Activated T-helper 2 cell treated with anti-CD3 and anti-CD28 coated beads, Interferon-gamma antibody, Interleukin-2, Interleukin-4, amounts not matched to agents 10 μg/mL and 5 μg/mL and 100 μg/mL, durations not matched to agents 14 hours and 24 hours and 36 hours (primary cell): ENCODE results near the gene FGFR1OP2. TPM values are rescaled to one million over a fixed set of nuclear protein-coding genes. Genes with fewer than 3 reads are reported as not detected.
A peak's percentile ranks its signal among the peaks of the same experiment; 100 is the strongest.

Experiments
- DNase-seq: peaks from one replicate; pipeline ENCODE4 v3.0.0; 2021; ENCODE audit warnings: low spot score
- H3K27ac Mint-ChIP-seq: one replicate; pipeline ENCODE4 v1.8.0; 2021; ENCODE audit warnings: mixed read lengths
- H3K27me3 Mint-ChIP-seq: one replicate; pipeline ENCODE4 v1.8.0; 2021; ENCODE audit warnings: low read depth, mixed read lengths
- H3K36me3 Mint-ChIP-seq: one replicate; pipeline ENCODE4 v1.8.0; 2021; ENCODE audit warnings: low read depth, mixed read lengths
- H3K4me1 Mint-ChIP-seq: one replicate; pipeline ENCODE4 v1.8.0; 2021; ENCODE audit warnings: low read depth, mixed read lengths
- H3K4me3 Mint-ChIP-seq: one replicate; pipeline ENCODE4 v1.8.0; 2021; ENCODE audit warnings: low read depth, mild to moderate bottlenecking, moderate library complexity, mixed read lengths
- H3K9me3 Mint-ChIP-seq: one replicate; pipeline ENCODE4 v1.8.0; 2021; ENCODE audit warnings: mixed read lengths
- intact Hi-C: fragments of 100-400 bp; cut with micrococcal nuclease; formaldehyde crosslinking; loops from one replicate; pipeline ENCODE4 v1.15.1; 2023
- total RNA-seq: library from RNA; stranded (reverse); gene quantifications from 2 replicates; pipeline ENCODE4 v1.2.3, GENCODE V29; 2022

FGFR1OP2 gene
- total RNA-seq, 1 donor from 2014 or later, result 49.0 TPM

DNA sequence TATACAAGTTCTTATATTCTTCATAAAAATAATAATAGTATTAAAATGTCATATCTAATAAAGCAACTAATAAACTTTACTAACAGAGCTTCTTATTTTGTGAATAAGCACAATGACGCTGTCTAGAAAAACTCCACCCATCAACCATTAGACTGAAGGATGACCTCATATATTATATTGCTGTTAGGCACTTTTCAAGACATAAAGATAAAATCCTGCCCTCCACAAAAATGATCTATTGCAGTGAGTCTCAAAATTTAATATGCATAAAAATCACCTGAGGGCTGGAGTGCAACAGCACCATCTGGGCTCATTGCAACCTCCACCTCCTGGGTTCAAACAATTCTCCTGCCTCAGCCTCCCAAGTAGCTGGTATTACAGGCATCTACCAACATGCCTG lies 55.8 kb downstream of the FGFR1OP2 start:
- Mint-ChIP-seq H3K9me3 (no peaks in the 10 kb centered on the region), H3K36me3 (peaks cover 55% of the 10 kb centered on the region), H3K4me3 (no peak overlapping the region), H3K27ac (no peak overlapping the region), H3K27me3 (no peaks in the 10 kb centered on the region), H3K4me1 (peaks cover 8% of the 10 kb centered on the region)
- no peak for DNase-seq
- intact Hi-C loops, result no loop called here

DNA sequence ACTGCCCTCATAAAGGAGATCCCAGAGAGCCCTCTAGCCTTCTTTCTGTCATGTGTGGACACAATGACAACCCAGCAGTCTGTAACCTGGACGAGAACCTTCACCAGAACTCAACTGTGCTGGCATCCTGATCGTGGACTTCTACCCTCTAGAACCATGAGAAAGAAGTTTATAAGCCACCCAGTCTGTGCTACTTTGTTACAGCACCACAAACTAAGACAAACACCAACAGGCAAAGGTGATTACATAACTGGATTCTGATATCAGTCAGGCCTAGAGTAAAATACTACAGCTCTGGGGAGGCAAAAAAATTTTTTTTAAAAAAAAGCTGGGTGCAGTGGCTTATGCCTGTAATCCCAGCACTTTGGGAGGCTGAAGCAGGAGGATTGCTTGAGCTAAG lies 57.4 kb downstream of the FGFR1OP2 start:
- intact Hi-C loops, result no loop called here
- peaks cover 5% of the 10 kb centered on the region for H3K4me1 Mint-ChIP-seq
- DNase-seq, result no peak
- no peaks in the 10 kb centered on the region for H3K9me3 Mint-ChIP-seq
- H3K27me3 Mint-ChIP-seq, result no peaks in the 10 kb centered on the region
- H3K36me3 Mint-ChIP-seq, result peaks cover 49% of the 10 kb centered on the region
- no peak overlapping the region for H3K4me3 Mint-ChIP-seq
- H3K27ac Mint-ChIP-seq, result no peak overlapping the region

DNA sequence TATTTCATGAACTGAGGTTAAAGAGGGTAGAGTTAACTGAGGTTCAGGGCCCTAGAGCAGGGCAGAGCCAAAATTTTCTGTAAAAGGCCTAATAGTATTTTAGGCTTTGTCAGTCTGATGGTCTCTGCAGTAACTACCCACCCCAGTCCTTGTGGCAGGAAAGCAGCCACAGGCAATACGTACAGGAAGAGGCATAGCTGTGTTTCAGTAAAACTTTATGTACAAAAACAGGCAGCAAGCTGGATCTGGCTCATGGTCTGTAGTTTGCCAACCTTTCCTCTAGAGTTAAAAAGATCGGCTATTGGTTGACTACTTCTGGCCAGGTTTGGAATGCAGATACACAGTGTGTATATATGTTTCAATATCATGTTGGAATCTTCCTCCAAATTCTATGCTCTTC lies 58.7 kb downstream of the FGFR1OP2 start:
- intact Hi-C loops, result no loop called here
- Mint-ChIP-seq H3K27ac (no peak overlapping the region), H3K9me3 (no peaks in the 10 kb centered on the region), H3K4me1 (peaks cover 14% of the 10 kb centered on the region), H3K36me3 (peaks cover 52% of the 10 kb centered on the region), H3K4me3 (no peak overlapping the region), H3K27me3 (no peaks in the 10 kb centered on the region)
- DNase-seq, result no peak

DNA sequence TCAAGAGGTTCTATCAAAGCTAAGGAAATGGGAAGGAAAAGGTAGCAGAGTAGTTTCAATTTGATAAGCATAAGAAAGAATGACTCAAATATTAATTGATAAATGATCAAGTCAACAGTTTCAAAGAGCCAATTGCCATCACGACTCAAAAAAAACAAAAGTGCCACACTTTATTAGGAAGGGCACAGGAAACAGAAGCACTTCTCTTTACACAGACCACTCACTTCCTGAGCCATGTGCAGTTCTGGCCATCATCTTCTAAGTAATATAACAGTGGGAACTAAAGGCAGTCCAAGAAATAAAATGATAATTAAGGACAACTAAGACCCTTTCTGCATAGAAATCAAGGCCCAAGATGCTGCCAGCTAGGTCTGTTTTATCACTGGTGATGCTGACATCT lies 62.7 kb downstream of the FGFR1OP2 start:
- Mint-ChIP-seq H3K4me3 (no peak overlapping the region), H3K27ac (no peak overlapping the region), H3K9me3 (no peaks in the 10 kb centered on the region), H3K4me1 (peaks cover 20% of the 10 kb centered on the region), H3K36me3 (peaks cover 42% of the 10 kb centered on the region), H3K27me3 (no peaks in the 10 kb centered on the region)
- intact Hi-C loops, result no loop called here
- DNase-seq, result no peak

DNA sequence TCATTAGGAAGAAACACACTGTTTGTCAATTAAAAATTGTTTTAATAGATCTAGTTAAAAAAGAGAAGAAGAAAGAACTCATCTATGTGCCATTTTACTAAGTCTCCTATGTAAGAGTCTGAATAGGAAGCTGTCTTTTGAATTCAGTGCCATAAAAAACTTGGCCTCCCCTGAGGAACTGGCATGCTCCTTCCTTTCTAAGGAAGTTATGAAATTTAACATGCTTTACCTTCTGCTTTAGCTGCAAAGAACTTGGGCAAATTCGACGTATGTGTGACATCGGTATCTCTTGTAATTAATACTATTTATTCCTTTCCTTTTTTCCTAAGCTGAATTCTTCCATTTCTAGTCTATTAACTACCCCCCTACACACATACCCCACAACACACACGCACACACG lies 63.4 kb downstream of the FGFR1OP2 start:
- no peak overlapping the region for H3K27ac Mint-ChIP-seq
- no peak overlapping the region for H3K4me3 Mint-ChIP-seq
- no peaks in the 10 kb centered on the region for H3K27me3 Mint-ChIP-seq
- H3K4me1 Mint-ChIP-seq, result peaks cover 20% of the 10 kb centered on the region
- H3K9me3 Mint-ChIP-seq, result no peaks in the 10 kb centered on the region
- peaks cover 39% of the 10 kb centered on the region for H3K36me3 Mint-ChIP-seq
- intact Hi-C loops, result no loop called here
- DNase-seq, result no peak

DNA sequence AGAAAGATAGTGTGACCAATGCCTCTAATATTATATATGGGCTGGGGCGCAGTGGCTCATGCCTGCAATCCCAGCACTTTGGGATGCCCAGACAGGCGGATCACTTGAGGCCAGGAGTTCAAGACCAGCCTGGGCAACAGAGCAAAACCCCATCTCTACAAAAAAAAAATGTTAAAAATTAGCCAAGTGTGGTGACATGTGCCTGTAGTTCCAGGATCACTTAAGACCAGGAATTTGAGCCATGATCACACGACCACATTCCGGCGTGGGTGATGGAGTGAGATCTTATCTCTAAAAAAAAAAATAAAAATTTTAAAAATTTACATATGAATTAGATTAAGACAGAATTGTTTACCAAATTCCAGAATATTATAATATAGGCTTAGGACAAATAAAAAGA lies 63.9 kb downstream of the FGFR1OP2 start:
- H3K27ac Mint-ChIP-seq, result no peak overlapping the region
- H3K4me1 Mint-ChIP-seq, result peaks cover 20% of the 10 kb centered on the region
- intact Hi-C loops, result no loop called here
- no peaks in the 10 kb centered on the region for H3K27me3 Mint-ChIP-seq
- no peaks in the 10 kb centered on the region for H3K9me3 Mint-ChIP-seq
- H3K36me3 Mint-ChIP-seq, result peaks cover 36% of the 10 kb centered on the region
- H3K4me3 Mint-ChIP-seq, result no peak overlapping the region
- DNase-seq, result no peak

DNA sequence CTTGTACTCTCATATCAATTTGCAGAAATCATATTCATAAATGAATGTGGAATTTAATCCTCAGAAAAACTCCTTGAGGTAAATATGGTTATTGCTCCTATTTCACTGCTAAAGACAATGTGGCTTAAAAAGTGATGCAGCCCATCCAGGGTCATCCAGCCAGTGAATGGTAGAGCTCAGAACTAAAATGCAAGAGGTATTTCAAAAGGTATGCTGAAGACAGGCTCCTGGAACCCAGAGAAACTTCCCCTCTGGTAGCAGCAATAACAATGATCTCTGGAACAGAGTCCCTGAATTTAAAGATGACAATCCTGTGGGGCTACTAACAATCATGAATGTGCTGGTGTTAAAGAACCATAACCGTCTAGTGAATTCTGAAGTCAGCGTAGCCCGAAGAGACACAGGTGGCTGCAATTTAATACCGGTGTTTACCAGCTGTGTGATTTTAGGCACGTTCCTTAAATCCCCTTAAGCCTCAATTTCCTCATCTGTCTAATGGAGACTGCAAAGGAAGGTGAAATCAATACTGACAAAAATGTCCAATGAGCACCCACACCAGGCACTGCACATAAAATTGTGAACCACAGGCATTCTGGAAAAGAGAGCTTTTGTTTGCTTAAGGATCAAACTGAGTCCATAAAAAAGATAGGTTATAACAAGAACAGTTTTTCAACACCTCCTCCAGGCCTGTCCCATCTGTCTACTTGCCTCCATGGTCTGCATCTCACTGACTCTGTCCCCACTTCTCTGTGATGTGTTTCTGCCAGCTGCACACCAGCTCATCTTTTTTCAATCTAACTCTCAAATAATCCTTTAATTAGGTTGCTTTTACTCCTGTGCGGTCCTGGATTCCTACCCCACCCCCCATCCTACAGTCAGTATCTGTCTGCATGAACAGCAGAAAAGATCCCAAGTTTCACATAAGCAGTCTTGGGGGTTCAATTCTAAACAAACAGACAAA lies 65.4 kb downstream of the FGFR1OP2 start:
- Mint-ChIP-seq H3K4me1 (peaks cover 23% of the 10 kb centered on the region), H3K4me3 (no peak overlapping the region), H3K36me3 (peaks cover 29% of the 10 kb centered on the region), H3K9me3 (no peaks in the 10 kb centered on the region), H3K27ac (no peak overlapping the region), H3K27me3 (no peaks in the 10 kb centered on the region)
- DNase-seq, result no peak
- intact Hi-C loops, result no loop called here

DNA sequence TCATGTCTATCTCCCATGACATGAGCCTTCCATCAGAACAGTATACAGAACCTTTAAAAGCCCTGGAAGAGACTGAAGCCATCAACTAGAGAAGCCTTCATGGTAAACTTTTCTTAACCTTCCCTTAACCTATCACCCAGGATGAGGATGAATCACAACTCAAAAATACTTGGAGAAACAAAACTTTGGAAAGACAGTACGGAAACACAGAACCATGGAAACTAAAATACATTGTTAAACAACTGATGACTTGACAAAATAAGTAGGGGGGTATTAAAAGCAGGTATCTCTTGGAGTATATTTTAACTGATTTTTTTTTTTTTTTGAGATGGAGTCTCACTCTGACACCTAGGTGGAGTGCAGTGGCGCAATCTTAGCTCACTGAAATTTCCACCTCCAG lies 67.2 kb downstream of the FGFR1OP2 start:
- peaks cover 28% of the 10 kb centered on the region for H3K36me3 Mint-ChIP-seq
- no peak overlapping the region for H3K4me3 Mint-ChIP-seq
- H3K4me1 Mint-ChIP-seq, result peaks cover 34% of the 10 kb centered on the region
- no peaks in the 10 kb centered on the region for H3K27me3 Mint-ChIP-seq
- no peak overlapping the region for H3K27ac Mint-ChIP-seq
- no peak for DNase-seq
- no peaks in the 10 kb centered on the region for H3K9me3 Mint-ChIP-seq
- intact Hi-C loops, result no loop called here

DNA sequence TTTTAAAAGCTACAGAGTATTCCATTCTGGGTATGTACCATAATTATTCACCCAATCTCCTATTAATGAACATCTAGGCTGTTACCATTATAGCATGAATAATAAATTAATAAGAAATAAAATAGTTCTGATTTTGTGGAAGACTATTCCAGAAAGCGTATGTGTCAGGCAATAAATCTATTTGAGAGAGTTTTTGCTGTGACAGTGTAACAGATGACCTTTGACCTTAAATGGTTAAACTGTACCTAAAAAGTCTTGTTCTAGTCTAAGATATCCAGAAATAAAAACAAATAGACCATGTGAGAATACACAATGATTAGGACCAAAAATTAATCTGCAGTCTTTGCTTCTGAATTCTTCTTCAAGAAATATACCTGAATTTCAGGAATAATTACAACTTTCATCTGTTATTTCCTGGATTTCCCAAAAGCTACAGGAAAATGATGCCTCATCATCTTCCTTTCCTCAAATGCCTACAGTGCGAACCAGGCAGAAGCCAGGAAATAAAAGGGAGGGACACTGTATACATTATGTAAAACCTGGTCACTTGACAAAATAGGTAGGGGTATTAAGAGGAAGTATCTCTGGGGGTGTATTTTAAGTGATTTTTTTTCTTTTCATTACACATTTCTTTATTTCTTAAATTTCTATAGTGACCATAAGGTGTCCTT lies 68.7 kb downstream of the FGFR1OP2 start:
- Mint-ChIP-seq H3K4me1 (peaks cover 37% of the 10 kb centered on the region), H3K27me3 (no peaks in the 10 kb centered on the region), H3K36me3 (peaks cover 31% of the 10 kb centered on the region), H3K4me3 (no peak overlapping the region), H3K27ac (no peak overlapping the region), H3K9me3 (no peaks in the 10 kb centered on the region)
- DNase-seq, result no peak
- intact Hi-C loops, result no loop called here

DNA sequence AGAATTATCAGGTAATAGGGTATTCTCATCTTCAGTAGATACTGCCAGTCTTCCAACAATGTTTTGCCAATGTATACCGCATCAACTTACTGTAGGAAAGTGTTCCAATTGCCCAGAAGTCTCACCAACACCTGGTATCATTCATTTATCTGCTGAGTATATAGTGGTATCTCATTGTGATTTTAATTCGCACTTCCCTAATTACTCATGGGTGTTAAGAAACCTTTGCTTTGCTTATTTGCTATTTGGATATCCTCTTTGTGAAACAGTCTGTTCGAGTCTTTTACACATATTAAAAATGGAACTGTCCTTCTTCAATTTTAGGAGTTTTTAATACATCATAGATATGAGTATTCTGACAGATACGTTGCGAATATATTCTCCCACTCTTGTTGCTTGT lies 69.8 kb downstream of the FGFR1OP2 start:
- Mint-ChIP-seq H3K4me3 (no peak overlapping the region), H3K36me3 (peaks cover 28% of the 10 kb centered on the region), H3K4me1 (peaks cover 41% of the 10 kb centered on the region), H3K27me3 (no peaks in the 10 kb centered on the region), H3K9me3 (no peaks in the 10 kb centered on the region), H3K27ac (no peak overlapping the region)
- no peak for DNase-seq
- intact Hi-C loops, result no loop called here

DNA sequence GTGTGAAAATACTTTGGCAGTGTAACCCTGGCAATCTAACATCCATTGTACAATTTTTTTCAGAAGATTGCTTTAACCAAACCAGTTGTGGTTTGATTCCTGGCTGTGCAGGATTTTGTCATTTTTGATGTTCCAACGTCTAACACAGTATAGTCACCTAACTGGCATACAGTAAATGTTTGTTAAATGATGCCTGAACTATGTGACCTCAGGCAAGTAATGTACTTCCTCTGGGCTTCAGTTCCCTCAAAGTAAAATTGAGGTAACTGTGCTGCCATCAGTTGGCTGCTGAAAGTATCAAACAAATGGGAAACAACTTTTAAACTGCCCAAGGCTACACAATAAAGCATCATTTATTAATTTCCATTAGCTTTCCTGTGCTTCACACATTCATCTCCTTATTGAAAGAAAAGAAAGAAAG lies 71.6 kb downstream of the FGFR1OP2 start:
- intact Hi-C loops, result loop anchor here (5.0 to 10.0 kb wide), 3 partner anchors 38 to 263 kb away; partner anchors contain the start of gene STK38L

DNA sequence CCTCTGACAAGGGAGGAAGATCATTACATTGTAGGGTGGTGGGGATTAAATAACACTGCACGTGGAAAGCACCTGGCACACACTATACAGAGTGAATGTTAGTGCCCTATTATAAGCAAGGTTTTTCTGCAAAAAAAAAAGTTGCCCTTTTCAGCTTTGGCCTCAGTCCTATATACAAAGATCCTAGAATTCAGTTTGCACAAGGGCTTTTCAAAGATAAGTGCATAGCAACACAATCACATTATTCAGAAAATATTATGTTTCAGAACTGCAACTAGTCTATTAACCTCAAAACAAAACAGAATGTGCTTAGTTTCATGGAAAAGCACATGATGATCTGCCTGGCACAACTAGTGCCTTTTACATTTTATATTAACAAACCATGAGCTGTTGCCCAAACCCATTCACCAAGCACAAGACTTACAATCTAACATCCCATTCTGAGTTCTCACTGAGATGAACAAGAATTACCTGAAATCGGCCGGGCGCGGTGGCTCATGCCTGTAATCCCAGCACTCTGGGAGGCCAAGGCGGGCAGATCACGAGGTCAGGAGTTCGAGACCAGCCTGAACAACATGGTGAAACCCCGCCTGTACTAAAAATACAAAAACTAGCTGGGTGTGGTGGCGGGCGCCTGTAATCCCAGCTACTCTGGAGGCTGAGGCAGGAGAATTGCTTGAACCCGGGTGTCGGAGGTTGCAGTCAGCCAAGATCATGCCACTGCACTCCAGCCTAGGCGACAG lies 74.1 kb downstream of the FGFR1OP2 start:
- intact Hi-C loops, result loop anchor here (5.0 to 10.0 kb wide), 3 partner anchors 40 to 265 kb away; partner anchors contain the start of gene STK38L
- peaks cover 22% of the 10 kb centered on the region for H3K36me3 Mint-ChIP-seq
- no peak overlapping the region for H3K27ac Mint-ChIP-seq
- peaks cover 60% of the 10 kb centered on the region for H3K4me1 Mint-ChIP-seq
- H3K4me3 Mint-ChIP-seq, result peak overlapping the region; percentile 66
- no peak for DNase-seq
- H3K9me3 Mint-ChIP-seq, result no peaks in the 10 kb centered on the region
- no peaks in the 10 kb centered on the region for H3K27me3 Mint-ChIP-seq

More for the DNA sequence above, 71.6 kb downstream of the FGFR1OP2 start:
- peaks cover 47% of the 10 kb centered on the region for H3K4me1 Mint-ChIP-seq
- H3K27me3 Mint-ChIP-seq, result no peaks in the 10 kb centered on the region
- H3K9me3 Mint-ChIP-seq, result no peaks in the 10 kb centered on the region
- no peak overlapping the region for H3K4me3 Mint-ChIP-seq
- H3K36me3 Mint-ChIP-seq, result peaks cover 28% of the 10 kb centered on the region
- DNase-seq, result no peak
- no peak overlapping the region for H3K27ac Mint-ChIP-seq
